Stimulated activated naive B cell treated with anti-CD40 and anti-IgM and Interleukin-4, amounts not matched to agents 10 μg/mL and 1 μg/mL and 100 μg/mL, for 72 hours (primary cell): ENCODE data around the gene ADRA1B.

ENCODE experiments used
- ATAC-seq, 2 donors: fragments of 150-1000 bp; cut with Tn5 transposase; replicated peaks; 2 replicates each; pipeline ENCODE4 v1.10.0; 2021; ENCODE audit warnings: moderate library complexity in 1 of 2
- DNase-seq: peaks from one replicate; pipeline ENCODE4 v3.0.0; 2021
- H3K27ac Mint-ChIP-seq: one replicate; pipeline ENCODE4 v1.8.0; 2022; ENCODE audit warnings: mild to moderate bottlenecking, mixed read lengths
- H3K27me3 Mint-ChIP-seq, 2 donors: one replicate each; pipeline ENCODE4 v1.8.0; 2022; ENCODE audit warnings: mixed read lengths in 2 of 2
- H3K36me3 Mint-ChIP-seq, 2 donors: one replicate each; pipeline ENCODE4 v1.8.0; 2022; ENCODE audit warnings: mixed read lengths in 2 of 2, mild to moderate bottlenecking in 1 of 2
- H3K4me1 Mint-ChIP-seq, 2 donors: one replicate each; pipeline ENCODE4 v1.8.0; 2022; ENCODE audit warnings: mixed read lengths in 2 of 2, mild to moderate bottlenecking in 1 of 2
- H3K4me3 Mint-ChIP-seq, 2 donors: one replicate each; pipeline ENCODE4 v1.8.0; 2022; ENCODE audit warnings: mild to moderate bottlenecking in 2 of 2, mixed read lengths in 2 of 2, moderate library complexity in 1 of 2
- H3K9me3 Mint-ChIP-seq, 2 donors: one replicate each; pipeline ENCODE4 v1.8.0; 2022; ENCODE audit warnings: mixed read lengths in 2 of 2, mild to moderate bottlenecking in 1 of 2

Gene ADRA1B

GRCh38 chr5:159928122-159928909 is 12.0 kb downstream of the ADRA1B start:
- Mint-ChIP-seq H3K27ac (no peak overlapping the region), H3K36me3 (no peaks in the 10 kb centered on the region), H3K9me3 (no peaks in the 10 kb centered on the region), H3K27me3 (peaks cover 24 to 25% of the 10 kb centered on the region in 2 donors), H3K4me3 (no peak overlapping the region), H3K4me1 (no peaks in the 10 kb centered on the region)
- ATAC-seq (no peak), DNase-seq (no peak)

- Mint-ChIP-seq H3K9me3 (no peaks in the 10 kb centered on the region), H3K4me3 (no peak overlapping the region), H3K27ac (no peak overlapping the region), H3K4me1 (no peaks in the 10 kb centered on the region), H3K36me3 (no peaks in the 10 kb centered on the region), H3K27me3 (peaks cover 24 to 29% of the 10 kb centered on the region in 2 donors)
- ATAC-seq (no peak), DNase-seq (no peak)
Measured at GRCh38 chr5:159929176-159929575, 12.9 kb downstream of the ADRA1B start.

- ATAC-seq = no peak
Measured at GRCh38 chr5:159933531-159934485, 17.5 kb downstream of the ADRA1B start.

GRCh38 chr5:159935946-159936345 is 19.7 kb downstream of the ADRA1B start:
- Mint-ChIP-seq H3K9me3 (no peaks in the 10 kb centered on the region), H3K4me3 (no peak overlapping the region), H3K27me3 (peaks cover 23 to 31% of the 10 kb centered on the region in 2 donors), H3K36me3 (no peaks in the 10 kb centered on the region), H3K4me1 (no peaks in the 10 kb centered on the region), H3K27ac (no peak overlapping the region)
- ATAC-seq = no peak
- no peak for DNase-seq

More at GRCh38 chr5:159933531-159934485, 17.5 kb downstream of the ADRA1B start:
- Mint-ChIP-seq H3K4me3 (no peak overlapping the region), H3K36me3 (no peaks in the 10 kb centered on the region), H3K4me1 (no peaks in the 10 kb centered on the region), H3K27ac (no peak overlapping the region), H3K27me3 (peaks cover 19 to 24% of the 10 kb centered on the region in 2 donors), H3K9me3 (no peaks in the 10 kb centered on the region)
- no peak for DNase-seq

GRCh38 chr5:159936686-159937329 is 20.5 kb downstream of the ADRA1B start:
- no peak overlapping the region for H3K27ac Mint-ChIP-seq
- H3K4me3 Mint-ChIP-seq = no peak overlapping the region
- H3K27me3 Mint-ChIP-seq = peaks cover 29 to 37% of the 10 kb centered on the region in 2 donors
- no peaks in the 10 kb centered on the region for H3K4me1 Mint-ChIP-seq
- DNase-seq = no peak
- ATAC-seq = peak in 1 of 2 donors; percentile 36
- no peaks in the 10 kb centered on the region for H3K9me3 Mint-ChIP-seq
- H3K36me3 Mint-ChIP-seq = no peaks in the 10 kb centered on the region

GRCh38 chr5:159937580-159937979 is 21.3 kb downstream of the ADRA1B start:
- no peak overlapping the region for H3K27ac Mint-ChIP-seq
- DNase-seq (no peak), ATAC-seq (no peak)
- H3K4me3 Mint-ChIP-seq = no peak overlapping the region
- H3K9me3 Mint-ChIP-seq = no peaks in the 10 kb centered on the region
- no peaks in the 10 kb centered on the region for H3K36me3 Mint-ChIP-seq
- H3K27me3 Mint-ChIP-seq = peaks cover 27 to 37% of the 10 kb centered on the region in 2 donors
- no peaks in the 10 kb centered on the region for H3K4me1 Mint-ChIP-seq

GRCh38 chr5:159943326-159943725 is 27.0 kb downstream of the ADRA1B start:
- no peaks in the 10 kb centered on the region for H3K9me3 Mint-ChIP-seq
- peaks cover 34 to 49% of the 10 kb centered on the region in 2 donors for H3K27me3 Mint-ChIP-seq
- ATAC-seq (no peak), DNase-seq (no peak)
- no peaks in the 10 kb centered on the region for H3K4me1 Mint-ChIP-seq
- no peak overlapping the region for H3K27ac Mint-ChIP-seq
- no peak overlapping the region for H3K4me3 Mint-ChIP-seq
- H3K36me3 Mint-ChIP-seq = no peaks in the 10 kb centered on the region

GRCh38 chr5:159944056-159944600 is 27.8 kb downstream of the ADRA1B start:
- H3K9me3 Mint-ChIP-seq = no peaks in the 10 kb centered on the region
- H3K4me3 Mint-ChIP-seq = no peak overlapping the region
- peaks cover 34 to 44% of the 10 kb centered on the region in 2 donors for H3K27me3 Mint-ChIP-seq
- H3K36me3 Mint-ChIP-seq = no peaks in the 10 kb centered on the region
- DNase-seq (no peak), ATAC-seq (no peak)
- H3K4me1 Mint-ChIP-seq = no peaks in the 10 kb centered on the region
- H3K27ac Mint-ChIP-seq = no peak overlapping the region

GRCh38 chr5:159945359-159945758 is 29.1 kb downstream of the ADRA1B start:
- peaks cover 31 to 44% of the 10 kb centered on the region in 2 donors for H3K27me3 Mint-ChIP-seq
- no peaks in the 10 kb centered on the region for H3K36me3 Mint-ChIP-seq

GRCh38 chr5:159947708-159948358 is 31.6 kb downstream of the ADRA1B start:
- no peak for DNase-seq

More at GRCh38 chr5:159945359-159945758, 29.1 kb downstream of the ADRA1B start:
- no peak overlapping the region for H3K27ac Mint-ChIP-seq
- H3K9me3 Mint-ChIP-seq = no peaks in the 10 kb centered on the region
- no peaks in the 10 kb centered on the region for H3K4me1 Mint-ChIP-seq
- H3K4me3 Mint-ChIP-seq = no peak overlapping the region
- ATAC-seq (no peak), DNase-seq (no peak)

GRCh38 chr5:159951387-159951786 is 35.1 kb downstream of the ADRA1B start:
- H3K4me1 Mint-ChIP-seq = no peaks in the 10 kb centered on the region
- ATAC-seq = peak in 1 of 2 donors; percentile 45
- H3K27ac Mint-ChIP-seq = no peak overlapping the region
- DNase-seq = no peak
- H3K9me3 Mint-ChIP-seq = no peaks in the 10 kb centered on the region
- no peak overlapping the region for H3K4me3 Mint-ChIP-seq
- H3K36me3 Mint-ChIP-seq = no peaks in the 10 kb centered on the region
- H3K27me3 Mint-ChIP-seq = peaks cover 30 to 31% of the 10 kb centered on the region in 2 donors

More at GRCh38 chr5:159947708-159948358, 31.6 kb downstream of the ADRA1B start:
- no peaks in the 10 kb centered on the region for H3K9me3 Mint-ChIP-seq
- H3K36me3 Mint-ChIP-seq = no peaks in the 10 kb centered on the region
- no peak for ATAC-seq
- H3K27ac Mint-ChIP-seq = no peak overlapping the region
- H3K27me3 Mint-ChIP-seq = peaks cover 33 to 39% of the 10 kb centered on the region in 2 donors
- no peak overlapping the region for H3K4me3 Mint-ChIP-seq
- no peaks in the 10 kb centered on the region for H3K4me1 Mint-ChIP-seq

- DNase-seq = no peak
- no peaks in the 10 kb centered on the region for H3K9me3 Mint-ChIP-seq
- no peak overlapping the region for H3K4me3 Mint-ChIP-seq
- H3K27ac Mint-ChIP-seq = no peak overlapping the region
- no peak for ATAC-seq
- H3K36me3 Mint-ChIP-seq = no peaks in the 10 kb centered on the region
- H3K27me3 Mint-ChIP-seq = peaks cover 30 to 31% of the 10 kb centered on the region in 2 donors
- H3K4me1 Mint-ChIP-seq = no peaks in the 10 kb centered on the region
Measured at GRCh38 chr5:159951834-159952233, 35.6 kb downstream of the ADRA1B start.

- peaks cover 30 to 36% of the 10 kb centered on the region in 2 donors for H3K27me3 Mint-ChIP-seq
- ATAC-seq (no peak), DNase-seq (no peak)
- no peak overlapping the region for H3K4me3 Mint-ChIP-seq
- H3K36me3 Mint-ChIP-seq = no peaks in the 10 kb centered on the region
- H3K9me3 Mint-ChIP-seq = no peaks in the 10 kb centered on the region
- no peaks in the 10 kb centered on the region for H3K4me1 Mint-ChIP-seq
- H3K27ac Mint-ChIP-seq = no peak overlapping the region
Measured at GRCh38 chr5:159953609-159954008, 37.3 kb downstream of the ADRA1B start.
